Fibroblast of mammary gland (primary cell): ENCODE results near the gene PTPRN2.

Experiments used
- DNase-seq: peaks from one replicate; pipeline ENCODE4 v3.0.0-alpha.2; 2010; ENCODE audit warnings: low read depth
- H3K4me3 ChIP-seq: 2 replicates; pipeline ENCODE4 v1.5.1; 2011; ENCODE audit warnings: low read depth, mild to moderate bottlenecking, low read length, moderate library complexity; ENCODE audit not compliant: control insufficient read depth
- TF ChIP-seq, protein P1 (sequence below): conservative IDR thresholded peaks from 2 replicates; pipeline ENCODE4 v1.5.1; 2011; ENCODE audit warnings: low read depth, low read length, inconsistent platforms; ENCODE audit not compliant: control insufficient read depth, insufficient read depth

The PTPRN2 gene

DNA sequence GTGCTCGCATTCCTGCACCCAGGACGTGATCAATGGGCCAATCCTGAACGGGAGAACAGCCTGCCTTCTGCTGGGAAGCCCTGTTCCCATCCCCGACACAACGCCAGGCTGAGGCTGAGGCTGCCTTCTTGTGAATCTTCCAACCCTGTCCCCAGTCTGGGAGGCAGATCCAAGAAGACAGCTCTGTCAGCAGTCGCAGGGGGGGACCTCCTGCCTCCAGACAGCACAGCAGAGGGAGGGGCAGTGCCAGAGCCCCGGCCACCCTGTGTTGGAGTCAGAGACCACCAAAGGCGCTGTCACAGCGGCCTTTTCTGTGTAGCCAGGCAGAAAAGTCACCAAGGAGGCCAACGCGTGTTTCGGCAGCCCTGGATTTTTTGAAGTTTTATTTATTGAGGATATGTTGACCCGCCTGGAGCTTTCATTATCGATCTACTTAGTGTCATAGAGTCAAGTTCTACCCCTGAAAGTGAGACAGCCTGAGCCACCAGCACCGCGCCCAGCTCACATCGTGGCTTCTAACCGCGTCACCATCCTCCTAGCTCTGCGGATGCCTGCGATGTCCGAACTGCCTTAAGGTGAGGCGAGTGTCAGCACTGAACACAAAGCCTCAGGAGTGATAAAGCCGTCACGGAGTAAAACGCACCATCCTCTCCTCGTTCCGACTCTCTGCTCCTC is 86.1 kb downstream of the PTPRN2 start:
- no peak for DNase-seq
- TF ChIP-seq, protein P1, sequence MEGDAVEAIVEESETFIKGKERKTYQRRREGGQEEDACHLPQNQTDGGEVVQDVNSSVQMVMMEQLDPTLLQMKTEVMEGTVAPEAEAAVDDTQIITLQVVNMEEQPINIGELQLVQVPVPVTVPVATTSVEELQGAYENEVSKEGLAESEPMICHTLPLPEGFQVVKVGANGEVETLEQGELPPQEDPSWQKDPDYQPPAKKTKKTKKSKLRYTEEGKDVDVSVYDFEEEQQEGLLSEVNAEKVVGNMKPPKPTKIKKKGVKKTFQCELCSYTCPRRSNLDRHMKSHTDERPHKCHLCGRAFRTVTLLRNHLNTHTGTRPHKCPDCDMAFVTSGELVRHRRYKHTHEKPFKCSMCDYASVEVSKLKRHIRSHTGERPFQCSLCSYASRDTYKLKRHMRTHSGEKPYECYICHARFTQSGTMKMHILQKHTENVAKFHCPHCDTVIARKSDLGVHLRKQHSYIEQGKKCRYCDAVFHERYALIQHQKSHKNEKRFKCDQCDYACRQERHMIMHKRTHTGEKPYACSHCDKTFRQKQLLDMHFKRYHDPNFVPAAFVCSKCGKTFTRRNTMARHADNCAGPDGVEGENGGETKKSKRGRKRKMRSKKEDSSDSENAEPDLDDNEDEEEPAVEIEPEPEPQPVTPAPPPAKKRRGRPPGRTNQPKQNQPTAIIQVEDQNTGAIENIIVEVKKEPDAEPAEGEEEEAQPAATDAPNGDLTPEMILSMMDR, result no peak
- no peak overlapping the region for H3K4me3 ChIP-seq

DNA sequence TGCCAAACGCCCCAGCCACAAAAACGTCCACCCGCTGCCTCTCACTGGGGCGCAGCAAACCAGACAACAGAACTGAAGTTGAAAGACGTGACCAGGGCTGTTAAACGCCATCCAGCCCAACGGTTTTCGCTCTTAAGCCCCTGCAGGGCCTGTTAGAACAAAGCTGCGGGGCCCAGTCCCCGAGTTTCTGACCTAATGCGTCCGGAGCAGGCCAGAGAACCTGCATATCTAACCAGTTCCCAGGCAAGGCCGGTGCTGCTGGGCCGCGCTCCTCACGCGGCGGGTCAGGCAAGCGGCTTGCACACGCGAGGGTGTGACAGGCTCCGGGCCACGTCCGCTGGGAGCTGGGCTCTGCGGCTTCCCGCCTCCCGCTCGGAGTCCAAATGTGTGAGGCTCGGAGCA is 87.0 kb downstream of the PTPRN2 start:
- no peak for DNase-seq
- no peak overlapping the region for H3K4me3 ChIP-seq
- TF ChIP-seq, protein P1, result no peak

DNA sequence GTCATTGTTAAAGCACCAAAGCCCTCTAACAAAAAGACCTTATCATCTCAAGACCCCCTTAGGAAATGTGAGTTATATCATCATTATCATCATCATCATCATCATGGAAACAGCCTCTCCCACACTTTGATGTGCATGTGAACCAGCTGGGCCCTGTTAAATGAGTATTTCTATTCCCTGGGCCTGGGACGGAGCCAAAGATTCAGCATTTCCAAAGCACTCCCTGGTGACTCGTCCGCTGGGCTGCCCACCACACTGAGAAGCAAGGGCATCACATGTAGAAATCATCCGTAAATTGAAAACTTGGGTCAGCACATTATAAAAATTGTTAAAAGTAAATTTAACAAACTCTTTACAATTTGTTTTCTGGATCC is 88.6 kb downstream of the PTPRN2 start:
- TF ChIP-seq, protein P1, result no peak

DNA sequence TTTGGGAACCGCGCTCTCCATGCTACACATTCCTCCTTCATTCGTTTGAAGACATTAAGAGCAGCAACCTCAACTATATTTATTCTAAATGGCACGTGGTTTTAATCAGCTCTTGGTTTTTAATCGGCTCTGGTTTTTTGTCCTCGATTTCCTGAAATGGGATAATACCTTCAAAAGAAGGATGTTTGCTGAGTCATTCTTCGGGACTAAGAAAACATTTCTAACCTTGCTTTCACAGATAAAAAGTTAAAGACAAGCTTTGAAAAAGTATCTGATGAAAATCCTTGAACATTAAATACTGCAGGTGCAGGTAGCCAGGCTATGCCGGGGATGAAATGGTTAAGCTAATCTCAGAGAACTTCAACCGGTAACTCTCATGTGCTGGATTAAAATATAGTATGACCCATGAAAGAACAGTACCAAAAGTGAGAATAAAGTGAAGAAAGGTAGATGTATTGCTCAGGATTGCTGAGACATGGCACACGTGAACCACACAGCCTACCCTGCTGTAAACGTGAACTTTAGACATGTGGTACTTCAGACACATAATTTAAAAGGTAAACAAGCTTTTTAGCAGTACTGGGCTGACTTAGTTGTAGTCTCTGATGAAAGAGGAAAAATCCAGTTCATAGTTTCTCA is 89.1 kb downstream of the PTPRN2 start:
- no peak for DNase-seq
- TF ChIP-seq, protein P1, result no peak
- no peak overlapping the region for H3K4me3 ChIP-seq

More for the DNA sequence above, 88.6 kb downstream of the PTPRN2 start:
- DNase-seq, result no peak
- H3K4me3 ChIP-seq, result no peak overlapping the region

DNA sequence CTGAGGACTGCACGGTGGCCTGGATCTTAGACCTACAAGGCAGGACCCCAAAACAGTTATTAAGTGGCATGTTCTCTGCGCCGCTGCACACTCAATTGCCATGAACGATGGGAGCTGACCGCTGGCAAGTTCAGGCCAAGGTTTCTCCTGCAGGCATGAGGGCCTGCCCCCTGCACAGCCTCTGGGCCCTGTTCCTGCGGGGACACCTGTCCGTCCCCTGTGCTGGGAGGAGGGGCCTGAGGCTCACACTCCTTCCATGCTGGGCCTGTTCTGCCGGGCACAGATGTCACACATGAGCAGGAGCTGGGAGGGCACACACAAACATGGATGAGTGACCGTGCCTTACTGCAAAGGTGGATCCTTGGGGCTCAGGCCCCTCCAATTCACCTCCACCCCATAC is 90.0 kb downstream of the PTPRN2 start:
- TF ChIP-seq, protein P1, result no peak
- DNase-seq, result no peak
- H3K4me3 ChIP-seq, result no peak overlapping the region

DNA sequence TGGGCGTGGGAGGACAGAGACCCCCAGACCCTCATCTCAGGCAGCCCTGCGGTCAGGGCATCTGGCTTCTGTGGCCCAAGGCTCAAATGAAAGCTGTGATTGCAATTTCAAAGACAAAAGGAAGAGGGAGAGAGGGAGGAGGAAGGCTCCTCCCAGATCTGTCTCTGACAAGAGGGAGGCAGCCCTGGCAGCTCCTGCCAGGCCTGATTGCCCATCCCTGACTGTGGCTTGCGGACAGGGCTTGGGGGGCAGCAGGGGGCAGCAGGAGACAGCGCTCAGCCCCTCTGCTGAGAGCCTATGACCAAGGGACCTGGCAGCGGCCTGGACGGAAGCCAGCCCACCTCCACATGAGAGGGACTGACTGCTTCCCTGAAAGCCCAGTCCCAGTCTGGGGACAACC is 91.8 kb downstream of the PTPRN2 start:
- TF ChIP-seq, protein P1, result peak; percentile 11
- H3K4me3 ChIP-seq, result no peak overlapping the region
- DNase-seq, result peak; percentile 10
